ENCODE results near the gene MCC.

MCC gene

DNA sequence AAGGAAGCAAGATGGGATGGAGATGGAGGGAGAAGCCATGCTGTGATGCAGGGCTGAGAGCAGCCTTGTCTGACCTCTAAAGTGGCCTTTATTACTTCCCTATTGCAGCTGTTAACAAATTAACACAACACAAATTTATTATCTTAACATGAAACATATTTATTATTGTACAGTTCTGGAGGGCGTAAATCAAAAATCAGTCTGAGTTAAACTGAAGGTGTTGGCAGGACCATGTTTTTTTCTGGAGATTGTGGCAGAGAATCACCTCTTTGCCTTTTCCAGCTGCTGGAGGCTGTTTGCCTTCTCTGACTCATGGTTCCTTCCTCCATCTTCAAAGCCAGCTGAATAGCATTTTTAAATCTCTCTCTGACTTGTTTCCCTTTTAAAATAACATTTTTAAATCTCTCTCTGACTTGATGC, 7.2 kb upstream of the MCC start:
- Histone ChIP-seq H3K27ac (no peak overlapping the region), H3K4me3 (no peak overlapping the region), H3K9me3 (peaks cover 20% of the 10 kb centered on the region), H3K4me2 (no peak overlapping the region), H3K9ac (no peak overlapping the region), H3K27me3 (no peaks in the 10 kb centered on the region), H3K36me3 (no peaks in the 10 kb centered on the region), H4K20me1 (no peaks in the 10 kb centered on the region), H3K4me1 (no peaks in the 10 kb centered on the region)
- TF ChIP-seq Cebpa-rat (IDR thresholded peaks at IDR 0.05), result no peak

DNA sequence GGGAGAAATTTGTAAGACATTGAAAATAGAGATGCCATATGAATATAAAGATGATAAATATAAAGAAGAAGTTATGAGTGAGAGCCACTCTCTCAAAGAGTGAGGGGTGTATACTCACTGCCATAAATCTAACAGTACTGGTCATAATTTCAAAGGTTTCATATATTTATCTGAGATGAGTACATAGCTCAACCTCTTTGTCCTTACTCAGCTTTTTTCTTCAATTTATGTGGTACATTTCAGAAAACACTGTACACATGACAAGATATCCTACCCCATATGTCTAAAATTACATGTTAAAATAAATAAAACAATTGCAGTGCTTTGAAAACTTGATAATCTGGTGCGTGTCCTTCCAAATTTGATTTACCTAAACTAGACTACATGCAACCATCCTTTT, 5.2 kb upstream of the MCC start:
- H3K4me2 ChIP-seq, result no peak overlapping the region
- no peak for TF ChIP-seq Cebpa-rat (IDR thresholded peaks at IDR 0.05)
- no peak overlapping the region for H3K4me3 ChIP-seq
- peaks cover 11% of the 10 kb centered on the region for H3K4me1 ChIP-seq
- no peaks in the 10 kb centered on the region for H3K36me3 ChIP-seq
- no peak overlapping the region for H3K9ac ChIP-seq
- H3K27ac ChIP-seq, result no peak overlapping the region
- H3K9me3 ChIP-seq, result peaks cover 27% of the 10 kb centered on the region
- H3K27me3 ChIP-seq, result peaks cover 18% of the 10 kb centered on the region
- H4K20me1 ChIP-seq, result no peaks in the 10 kb centered on the region

DNA sequence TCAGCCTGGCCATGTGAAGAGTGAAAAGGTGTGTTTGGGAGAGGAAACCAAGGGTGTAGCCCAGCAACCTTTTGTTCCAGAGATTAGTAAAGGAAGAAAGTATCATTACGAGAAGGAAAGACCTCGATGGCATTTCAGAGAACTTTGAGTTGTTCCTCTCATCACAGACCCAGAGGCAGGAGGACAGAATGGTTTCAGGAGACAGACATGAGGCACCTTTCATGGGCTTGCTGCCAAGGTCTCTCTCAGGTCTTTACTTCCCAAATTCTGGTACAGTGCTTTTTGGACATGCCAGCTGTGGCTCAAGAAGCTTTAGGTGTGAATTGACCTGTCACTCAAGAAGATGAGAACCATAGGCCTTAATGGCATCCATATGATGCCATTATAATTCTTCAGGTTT, 2.8 kb upstream of the MCC start:
- Histone ChIP-seq H3K4me3 (no peak overlapping the region), H3K27me3 (peaks cover 42% of the 10 kb centered on the region), H3K36me3 (no peaks in the 10 kb centered on the region), H3K9ac (no peak overlapping the region), H3K9me3 (peaks cover 42% of the 10 kb centered on the region), H3K27ac (no peak overlapping the region), H4K20me1 (no peaks in the 10 kb centered on the region), H3K4me1 (peaks cover 11% of the 10 kb centered on the region), H3K4me2 (no peak overlapping the region)
- no peak for TF ChIP-seq Cebpa-rat (IDR thresholded peaks at IDR 0.05)

DNA sequence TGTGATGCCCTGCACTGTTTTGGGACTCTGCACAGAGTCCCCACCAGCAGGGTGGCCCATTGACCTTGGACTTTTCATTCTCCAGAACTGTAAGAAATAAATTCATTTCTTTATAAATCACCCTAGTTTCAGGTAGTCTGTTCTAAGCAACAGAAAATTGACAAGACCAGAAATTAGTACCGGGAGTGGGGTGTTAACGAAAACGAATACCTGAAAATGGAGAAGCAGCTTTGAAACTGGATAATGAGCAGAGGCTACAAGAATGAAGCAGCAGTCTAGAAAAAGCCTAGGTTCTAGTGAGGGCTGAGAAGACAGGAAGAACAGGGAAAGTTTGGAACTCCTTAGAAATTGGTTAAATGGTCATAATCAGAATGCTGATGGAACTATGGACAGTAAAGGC, 2.1 kb upstream of the MCC start:
- Histone ChIP-seq H3K9ac (no peak overlapping the region), H3K27ac (no peak overlapping the region), H3K27me3 (peaks cover 49% of the 10 kb centered on the region), H3K4me1 (peaks cover 11% of the 10 kb centered on the region), H3K9me3 (peaks cover 42% of the 10 kb centered on the region), H3K36me3 (no peaks in the 10 kb centered on the region), H4K20me1 (no peaks in the 10 kb centered on the region), H3K4me2 (no peak overlapping the region), H3K4me3 (no peak overlapping the region)
- TF ChIP-seq Cebpa-rat (IDR thresholded peaks at IDR 0.05), result no peak

DNA sequence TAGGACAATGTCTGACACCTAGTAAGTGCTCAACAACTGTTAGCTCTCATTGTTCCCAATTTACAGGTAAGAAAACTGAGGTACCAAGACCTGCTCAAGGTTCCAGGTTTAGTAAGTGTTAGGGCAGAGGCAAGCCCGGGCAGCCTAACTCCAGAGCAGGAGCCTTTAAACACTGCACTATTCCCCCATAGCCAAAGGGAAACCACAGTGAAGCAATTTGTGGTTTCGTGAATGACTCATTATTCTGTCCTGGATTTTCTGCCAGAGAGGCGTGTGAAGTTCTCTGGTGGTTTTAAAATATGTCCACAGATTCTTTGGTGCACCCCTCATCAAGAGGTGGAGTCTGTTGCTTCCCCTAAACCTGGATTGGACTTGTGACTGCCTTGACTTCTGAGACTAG, 1.0 kb upstream of the MCC start:
- Histone ChIP-seq H3K4me2 (0 out of 2 replicates have a peak overlapping the region, but pooled peaks have one; percentile 51), H3K4me3 (no peak overlapping the region)

DNA sequence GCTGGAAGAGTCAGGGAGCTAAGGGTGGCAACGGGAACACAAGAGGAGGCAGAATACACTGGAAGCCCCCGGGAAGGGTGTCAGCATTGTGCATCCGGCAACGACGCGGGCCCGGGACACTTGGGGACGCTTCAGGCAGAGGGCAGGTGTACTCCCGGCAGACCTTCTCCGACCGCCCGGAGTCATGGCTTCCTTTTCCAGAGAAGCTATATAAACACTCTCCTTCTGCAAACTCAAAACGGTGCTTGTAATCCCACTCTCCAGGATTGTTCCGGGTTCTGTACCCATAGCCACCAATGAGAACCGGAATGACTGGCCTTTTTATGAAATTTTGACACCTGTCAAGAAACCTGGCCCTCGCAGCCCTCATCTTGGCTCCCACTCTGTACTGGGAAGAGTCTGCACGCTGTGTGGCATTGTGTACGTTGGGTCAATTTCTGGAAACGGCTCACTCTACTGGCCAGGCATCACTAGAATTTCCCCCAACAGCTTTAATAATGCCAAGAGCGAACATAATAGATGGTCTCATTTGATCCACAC, 462 bp upstream of the MCC start:
- peak overlapping the region; percentile 51 for H3K4me2 ChIP-seq
- no peak overlapping the region for H3K27ac ChIP-seq
- H3K9ac ChIP-seq, result no peak overlapping the region
- peak overlapping the region; percentile 52 for H3K4me3 ChIP-seq
- peaks cover 11% of the 10 kb centered on the region for H3K4me1 ChIP-seq
- no peaks in the 10 kb centered on the region for H3K36me3 ChIP-seq
- H4K20me1 ChIP-seq, result no peaks in the 10 kb centered on the region
- peaks cover 42% of the 10 kb centered on the region for H3K9me3 ChIP-seq
- TF ChIP-seq Cebpa-rat (IDR thresholded peaks at IDR 0.05), result no peak
- H3K27me3 ChIP-seq, result peaks cover 49% of the 10 kb centered on the region

More for the DNA sequence above, 1.0 kb upstream of the MCC start:
- TF ChIP-seq Cebpa-rat (IDR thresholded peaks at IDR 0.05), result peak; percentile 63; the same call in 1 of the 2 replicates
- Histone ChIP-seq H3K9me3 (peaks cover 42% of the 10 kb centered on the region), H3K36me3 (no peaks in the 10 kb centered on the region), H4K20me1 (no peaks in the 10 kb centered on the region), H3K27ac (no peak overlapping the region), H3K4me1 (peaks cover 11% of the 10 kb centered on the region), H3K27me3 (peaks cover 49% of the 10 kb centered on the region), H3K9ac (no peak overlapping the region)

DNA sequence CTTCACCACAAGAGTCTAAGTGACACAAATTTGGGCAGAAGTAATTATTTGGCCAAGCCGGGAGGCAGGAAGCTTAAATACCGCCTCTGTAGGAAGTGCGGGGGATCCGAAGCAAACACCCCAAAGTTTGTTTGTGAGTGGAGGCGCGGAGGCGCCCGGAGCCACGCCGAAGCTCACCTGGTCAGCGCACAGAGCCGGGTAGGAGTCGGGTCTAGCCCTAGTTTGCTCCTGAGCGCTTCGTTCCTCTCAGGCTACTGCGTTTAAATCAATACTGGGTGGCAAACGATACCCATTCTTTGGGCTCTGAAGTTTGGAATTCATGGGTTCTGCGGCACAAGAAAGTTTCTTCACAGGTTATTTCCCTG, 855 bp downstream of the MCC start:
- Histone ChIP-seq H3K4me3 (peak overlapping the region; percentile 52; the same call in 1 of the 2 replicates), H3K4me2 (no peak overlapping the region), H4K20me1 (no peaks in the 10 kb centered on the region), H3K9ac (no peak overlapping the region), H3K27me3 (peaks cover 49% of the 10 kb centered on the region), H3K9me3 (peaks cover 42% of the 10 kb centered on the region), H3K4me1 (peaks cover 11% of the 10 kb centered on the region), H3K27ac (no peak overlapping the region), H3K36me3 (no peaks in the 10 kb centered on the region)
- no peak for TF ChIP-seq Cebpa-rat (IDR thresholded peaks at IDR 0.05)

DNA sequence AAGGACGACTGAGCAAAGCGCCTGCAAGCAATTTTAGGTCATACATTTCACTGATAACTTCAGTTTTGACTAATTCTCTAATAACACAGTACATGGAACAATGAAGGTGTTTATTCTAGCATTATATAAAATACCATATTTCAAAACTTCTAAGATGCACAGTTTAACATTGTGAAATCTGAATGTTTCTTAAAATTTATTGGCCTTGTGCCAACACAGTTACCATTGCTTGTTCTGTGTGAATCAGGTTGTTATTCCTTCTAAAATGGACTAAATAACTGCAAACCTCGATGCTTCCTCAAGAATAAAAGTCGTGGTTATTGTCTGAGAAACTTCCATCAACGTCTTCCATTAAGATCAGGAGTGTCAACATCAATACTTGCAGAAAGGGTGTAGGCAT, 8.0 kb downstream of the MCC start:
- Histone ChIP-seq H3K4me3 (no peak overlapping the region), H3K27me3 (no peaks in the 10 kb centered on the region), H3K9ac (no peak overlapping the region), H3K4me1 (no peaks in the 10 kb centered on the region), H3K36me3 (no peaks in the 10 kb centered on the region), H3K9me3 (no peaks in the 10 kb centered on the region), H3K27ac (no peak overlapping the region), H4K20me1 (no peaks in the 10 kb centered on the region), H3K4me2 (no peak overlapping the region)
- TF ChIP-seq Cebpa-rat (IDR thresholded peaks at IDR 0.05), result no peak

DNA sequence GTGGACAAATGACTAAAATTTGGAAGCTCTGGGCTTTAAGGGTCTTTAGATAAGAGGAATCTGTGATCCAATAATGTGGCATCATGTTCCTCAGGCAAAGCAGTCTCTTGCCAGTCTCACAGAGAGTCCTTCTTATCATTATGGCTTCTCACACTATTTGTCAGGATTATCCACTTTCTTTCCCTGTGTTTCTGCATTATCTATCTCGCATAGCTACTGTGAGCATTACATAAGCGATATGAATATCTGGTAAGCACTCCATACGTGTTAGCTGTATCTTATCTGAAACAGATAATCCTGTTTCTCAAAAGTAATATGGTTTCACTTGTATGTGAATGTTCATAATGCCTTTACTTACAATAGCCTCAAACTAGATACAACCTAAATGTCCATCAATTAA, 9.6 kb downstream of the MCC start:
- H3K9ac ChIP-seq, result no peak overlapping the region
- no peaks in the 10 kb centered on the region for H3K4me1 ChIP-seq
- TF ChIP-seq Cebpa-rat (IDR thresholded peaks at IDR 0.05), result no peak
- no peaks in the 10 kb centered on the region for H3K36me3 ChIP-seq
- H3K4me3 ChIP-seq, result no peak overlapping the region
- H3K4me2 ChIP-seq, result no peak overlapping the region
- H3K9me3 ChIP-seq, result no peaks in the 10 kb centered on the region
- H4K20me1 ChIP-seq, result no peaks in the 10 kb centered on the region
- no peaks in the 10 kb centered on the region for H3K27me3 ChIP-seq
- H3K27ac ChIP-seq, result no peak overlapping the region

DNA sequence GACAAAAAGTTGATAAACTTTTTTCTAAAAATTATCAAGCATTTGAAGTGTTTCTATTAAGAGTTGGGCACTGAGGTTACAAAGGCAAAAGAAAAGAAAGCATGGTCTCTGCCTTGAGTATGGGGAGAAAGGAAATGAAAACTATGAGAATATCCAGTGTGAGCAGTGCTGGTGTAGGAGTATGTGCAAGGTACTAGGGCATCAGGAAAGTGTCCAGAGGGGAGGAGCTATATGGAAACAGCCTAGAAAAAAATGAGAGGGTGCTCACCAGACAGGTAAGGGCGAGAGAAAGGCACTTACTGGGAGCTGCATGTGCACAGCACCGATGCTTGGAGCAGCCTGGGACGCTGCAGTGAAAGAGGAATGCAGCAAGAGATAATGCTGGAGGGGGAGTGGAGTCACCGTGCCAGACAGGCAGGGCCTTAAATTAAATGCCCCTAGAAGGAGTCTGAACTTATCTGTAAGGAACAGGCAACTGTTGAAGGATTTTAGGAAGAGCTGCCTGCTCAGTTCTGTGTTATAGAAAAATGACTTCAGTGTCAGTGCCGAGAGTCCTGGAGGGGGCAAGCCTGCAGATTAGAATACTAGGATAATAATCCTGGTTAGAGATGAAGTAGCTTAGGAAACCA, 14.0 kb downstream of the MCC start:
- Histone ChIP-seq H3K4me3 (no peak overlapping the region), H3K9ac (no peak overlapping the region), H3K9me3 (peaks cover 13% of the 10 kb centered on the region), H3K27me3 (no peaks in the 10 kb centered on the region), H3K4me1 (no peaks in the 10 kb centered on the region), H3K4me2 (no peak overlapping the region), H3K36me3 (no peaks in the 10 kb centered on the region), H3K27ac (no peak overlapping the region), H4K20me1 (no peaks in the 10 kb centered on the region)
- no peak for TF ChIP-seq Cebpa-rat (IDR thresholded peaks at IDR 0.05)

Data from BLaER1 (cell line).